Stimulated activated CD8-positive, alpha-beta memory T cell treated with anti-CD3 and anti-CD28 coated beads, Interleukin-4, amount 100 ng/mL, for 24 hours (primary cell): Measurements from ENCODE around the gene CYB561D2.
A peak's percentile ranks its signal among the peaks of the same experiment; 100 is the strongest.

Experiments
- DNase-seq: peaks from one replicate; pipeline ENCODE4 v3.0.0-alpha.2; 2020; ENCODE audit warnings: low read depth

CYB561D2 gene

GRCh38 chr3:50323614-50324199 is 27.0 kb upstream of the CYB561D2 start:
- no peak for DNase-seq

GRCh38 chr3:50324351-50325112 is 26.1 kb upstream of the CYB561D2 start:
- DNase-seq, result peak; percentile 44

GRCh38 chr3:50325113-50325480 is 25.6 kb upstream of the CYB561D2 start:
- DNase-seq, result no peak

- no peak for DNase-seq
These were observed 25.0 kb upstream of the CYB561D2 start for GRCh38 chr3:50325497-50326181.

GRCh38 chr3:50326182-50326541 is 24.5 kb upstream of the CYB561D2 start:
- DNase-seq, result no peak

GRCh38 chr3:50327129-50327528 is 23.5 kb upstream of the CYB561D2 start:
- DNase-seq, result no peak

GRCh38 chr3:50327943-50328691 is 22.5 kb upstream of the CYB561D2 start, which contains the start of gene TUSC2:
Gene TUSC2 (minus strand): TSS chr3:50328223. CDS start chr3:50328099, 124 bp downstream.
- DNase-seq, result peak; percentile 88

- DNase-seq, result no peak
These were observed 20.3 kb upstream of the CYB561D2 start for GRCh38 chr3:50330330-50330729.

GRCh38 chr3:50331364-50331907 is 19.2 kb upstream of the CYB561D2 start:
- DNase-seq, result no peak

GRCh38 chr3:50333744-50334328 is 16.8 kb upstream of the CYB561D2 start:
- DNase-seq, result no peak

GRCh38 chr3:50334339-50335075 is 16.2 kb upstream of the CYB561D2 start:
- no peak for DNase-seq

GRCh38 chr3:50336452-50337174 is 14.0 kb upstream of the CYB561D2 start:
- DNase-seq, result no peak

- peak; percentile 96 for DNase-seq
These were observed 13.3 kb upstream of the CYB561D2 start for GRCh38 chr3:50337175-50337861.

GRCh38 chr3:50338965-50339364 is 11.7 kb upstream of the CYB561D2 start:
- DNase-seq, result no peak

GRCh38 chr3:50339485-50340146 is 11.0 kb upstream of the CYB561D2 start:
- no peak for DNase-seq

- DNase-seq, result no peak
These were observed 10.6 kb upstream of the CYB561D2 start for GRCh38 chr3:50340147-50340447.

- peak; percentile 64 for DNase-seq
These were observed 10.0 kb upstream of the CYB561D2 start, which contains the start of gene RASSF1 for GRCh38 chr3:50340448-50341329. Gene RASSF1 (minus strand): TSS chr3:50340836. CDS start chr3:50340805, 31 bp downstream.

GRCh38 chr3:50341537-50341936 is 9.1 kb upstream of the CYB561D2 start:
- DNase-seq, result no peak
